Measurements from ENCODE around the gene PRKCA.

- TF ChIP-seq CTCF (IDR thresholded peaks at IDR 0.05) (no peak), POLR2A (IDR thresholded peaks at IDR 0.05) (no peak)
Measured at GRCh38 chr17:66335797-66336196, 33.4 kb downstream of the PRKCA start.

Measured in uterus (tissue), 2 donors.